Measurements from ENCODE around the gene CDKN2A.

CDKN2A gene

GRCh38 chr9:21993893-21994555 is at the start of gene CDKN2A:
TSS of gene CDKN2A (minus strand) at chr9:21994392.
- no peak for DNase-seq (ENCODE audit: low read depth)

- DNase-seq (ENCODE audit: low read depth), result no peak
These were observed 49.7 kb upstream of the CDKN2A start for GRCh38 chr9:22043928-22044327.

- no peak for DNase-seq (ENCODE audit: low read depth)
These were observed 47.6 kb upstream of the CDKN2A start for GRCh38 chr9:22041775-22042174.

GRCh38 chr9:22041344-22041743 is 47.2 kb upstream of the CDKN2A start:
- no peak for DNase-seq (ENCODE audit: low read depth)

GRCh38 chr9:22040760-22041159 is 46.6 kb upstream of the CDKN2A start:
- no peak for DNase-seq (ENCODE audit: low read depth)

- DNase-seq (ENCODE audit: low read depth), result no peak
These were observed 45.1 kb upstream of the CDKN2A start for GRCh38 chr9:22039258-22039657.

GRCh38 chr9:22037954-22038690 is 43.9 kb upstream of the CDKN2A start:
- DNase-seq (ENCODE audit: low read depth), result no peak

GRCh38 chr9:22036866-22037626 is 42.9 kb upstream of the CDKN2A start:
- no peak for DNase-seq (ENCODE audit: low read depth)

GRCh38 chr9:22035591-22036011 is 41.4 kb upstream of the CDKN2A start:
- DNase-seq (ENCODE audit: low read depth), result no peak

- no peak for DNase-seq (ENCODE audit: low read depth)
These were observed 38.9 kb upstream of the CDKN2A start for GRCh38 chr9:22033012-22033630.

- no peak for DNase-seq (ENCODE audit: low read depth)
These were observed 37.6 kb upstream of the CDKN2A start for GRCh38 chr9:22031655-22032411.

GRCh38 chr9:22030101-22030598 is 36.0 kb upstream of the CDKN2A start:
- DNase-seq (ENCODE audit: low read depth), result no peak

GRCh38 chr9:22029231-22029630 is 35.0 kb upstream of the CDKN2A start:
- DNase-seq (ENCODE audit: low read depth), result no peak

- no peak for DNase-seq (ENCODE audit: low read depth)
These were observed 34.2 kb upstream of the CDKN2A start for GRCh38 chr9:22028394-22028793.

- no peak for DNase-seq (ENCODE audit: low read depth)
These were observed 32.5 kb upstream of the CDKN2A start for GRCh38 chr9:22026696-22027095.

- no peak for DNase-seq (ENCODE audit: low read depth)
These were observed 28.2 kb upstream of the CDKN2A start for GRCh38 chr9:22022396-22022795.

GRCh38 chr9:22010866-22011625 is 16.9 kb upstream of the CDKN2A start:
- DNase-seq (ENCODE audit: low read depth), result no peak

GRCh38 chr9:22009506-22009867 is 15.3 kb upstream of the CDKN2A start:
- DNase-seq (ENCODE audit: low read depth), result no peak

- DNase-seq (ENCODE audit: low read depth), result no peak
These were observed 14.7 kb upstream of the CDKN2A start, which contains the start of gene CDKN2B for GRCh38 chr9:22008717-22009505. TSS of gene CDKN2B (minus strand) at chr9:22009305. CDS start at chr9:22008953, 352 bp downstream.

- DNase-seq (ENCODE audit: low read depth), result no peak
These were observed 14.2 kb upstream of the CDKN2A start for GRCh38 chr9:22008384-22008716.
